ENCODE measurements around the gene YTHDC1.

The YTHDC1 gene

GRCh38 chr4:68369142-68369805 is 19.4 kb upstream of the YTHDC1 start (continued):
- TF ChIP-seq ZNF645 (tag by site-specific recombination; IDR thresholded peaks at IDR 0.05) (no peak), ZNF623 (tag by site-specific recombination; IDR thresholded peaks at IDR 0.05) (no peak), ZNF530 (tag by site-specific recombination; IDR thresholded peaks at IDR 0.05; ENCODE audit: low read depth) (no peak), YY1 (tag by site-specific recombination; IDR thresholded peaks at IDR 0.05) (no peak), ZNF501 (tag by site-specific recombination; IDR thresholded peaks at IDR 0.05) (no peak), HOXC10 (CRISPR knock-in tag; IDR thresholded peaks at IDR 0.05) (no peak), ZSCAN4 (tag by site-specific recombination; IDR thresholded peaks at IDR 0.05) (no peak)

- TF ChIP-seq PRDM6 (tag by site-specific recombination; IDR thresholded peaks at IDR 0.05) (no peak), ZFHX2 (tag by site-specific recombination; conservative IDR thresholded peaks at IDR 0.05) (no peak), ZBTB49 (tag by site-specific recombination; IDR thresholded peaks at IDR 0.05; ENCODE audit: low read depth) (no peak), ZNF140 (tag by site-specific recombination; IDR thresholded peaks at IDR 0.05) (no peak), ZBTB1 (tag by site-specific recombination; IDR thresholded peaks at IDR 0.05) (no peak), ZNF473 (tag by site-specific recombination; IDR thresholded peaks at IDR 0.05) (no peak), EGR2 (tag by site-specific recombination; IDR thresholded peaks at IDR 0.05; ENCODE audit: low read depth) (no peak), ZNF571 (tag by site-specific recombination; IDR thresholded peaks at IDR 0.05) (no peak), AEBP2 (tag by site-specific recombination; IDR thresholded peaks at IDR 0.05; ENCODE audit: borderline replicate concordance) (no peak), ZSCAN5A (tag by site-specific recombination; IDR thresholded peaks at IDR 0.05) (no peak), ZNF843 (tag by site-specific recombination; IDR thresholded peaks at IDR 0.05) (no peak), KLF8 (tag by site-specific recombination; IDR thresholded peaks at IDR 0.05) (no peak), ZNF670 (tag by site-specific recombination; IDR thresholded peaks at IDR 0.05; ENCODE audit: low read depth) (no peak), ZNF132 (tag by site-specific recombination; IDR thresholded peaks at IDR 0.05; ENCODE audit: borderline replicate concordance) (no peak), CTCF (tag by site-specific recombination; IDR thresholded peaks at IDR 0.05) (no peak), ZNF623 (tag by site-specific recombination; IDR thresholded peaks at IDR 0.05) (no peak), ZNF266 (tag by site-specific recombination; IDR thresholded peaks at IDR 0.05; ENCODE audit: low read depth) (no peak), ZNF621 (tag by site-specific recombination; IDR thresholded peaks at IDR 0.05) (no peak), ZNF747 (tag by site-specific recombination; IDR thresholded peaks at IDR 0.05) (no peak), ZNF654 (tag by site-specific recombination; IDR thresholded peaks at IDR 0.05; ENCODE audit: low read depth) (no peak)
- no peak overlapping the region for H3K27ac ChIP-seq (ENCODE audit: extremely low read depth, low read depth, low read length)
- CTCF ChIA-PET = interaction anchor here (1.5 kb wide), 1 partner anchor 97 kb away, joined by 5 read pairs; no protein-coding TSS in a partner anchor
- POLR2A ChIA-PET = no interaction called here
- H3K4me3 ChIP-seq (ENCODE audit: low read depth, low read length) = no peak overlapping the region
- no peaks in the 10 kb centered on the region for H3K36me3 ChIP-seq (ENCODE audit: control insufficient read depth in 2 of 2, insufficient read depth in 1 of 2, low read length in 2 of 2)
- H3K4me1 ChIP-seq (ENCODE audit: control insufficient read depth, insufficient read depth, low read length) = no peaks in the 10 kb centered on the region
- H3K9me3 ChIP-seq (ENCODE audit: control insufficient read depth, insufficient read depth, low read depth, low read length) = no peaks in the 10 kb centered on the region
These were observed 18.8 kb upstream of the YTHDC1 start for GRCh38 chr4:68368691-68369131.
